Inflammatory macrophage treated with lipopolysaccharide for 4 hours (primary cell): ENCODE measurements around the gene XPNPEP3.
"Not testable (repeated sequence)": the region's sequence is repeated elsewhere in the genome, so short reads cannot be mapped to it uniquely, and the experiment has no call there.

Experiments used
- DNase-seq: peaks from one replicate; pipeline ENCODE4 v3.0.0-alpha.2; 2020

XPNPEP3 gene

DNA sequence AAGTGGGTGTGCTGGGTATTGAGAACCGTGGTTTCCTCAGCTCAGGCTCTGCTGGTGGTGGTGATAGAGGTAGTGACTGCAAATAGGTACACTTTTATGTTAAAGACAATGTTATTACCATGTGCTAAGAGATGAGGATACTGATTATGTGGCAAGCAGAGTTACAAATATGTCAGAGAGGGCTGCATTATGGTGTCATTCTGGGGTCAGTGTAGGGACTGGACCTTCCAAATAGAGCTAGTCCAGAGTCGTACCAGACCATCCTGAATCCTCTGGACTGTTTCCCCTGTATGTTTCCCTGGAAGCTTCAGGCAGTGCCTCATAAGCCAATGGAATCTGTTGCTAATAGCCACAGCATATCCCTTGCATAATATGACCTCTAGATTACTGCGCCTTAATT, 5.1 kb downstream of the XPNPEP3 start, which contains the start of gene DNAJB7:
Gene DNAJB7, minus strand, starts transcription at position 101 of the 400 bp plus-strand sequence. CDS start 119 bp downstream, outside the sequence.
- no peak for DNase-seq

GRCh38 chr22:40862537-40862936, 5.6 kb downstream of the XPNPEP3 start:
- peak; percentile 11 for DNase-seq

DNA sequence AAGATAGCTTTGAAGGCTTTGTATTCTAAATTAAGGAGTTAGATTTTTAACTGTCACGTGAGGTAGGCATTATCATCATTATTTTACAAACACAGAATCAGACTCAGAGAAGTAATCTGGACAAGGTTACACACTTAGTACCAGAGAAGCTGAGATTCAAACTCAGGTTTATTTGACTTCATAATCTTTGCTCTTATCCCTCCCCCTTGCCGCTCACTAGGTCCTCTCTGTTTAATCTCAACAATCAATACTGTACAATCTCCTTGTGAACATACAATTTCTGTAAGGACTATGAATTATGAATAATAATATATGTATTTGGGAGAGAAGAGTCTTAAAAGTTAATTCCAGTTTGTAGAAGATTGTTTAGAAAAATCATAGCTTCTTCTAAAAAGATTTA, 10.2 kb downstream of the XPNPEP3 start:
- DNase-seq: no peak

DNA sequence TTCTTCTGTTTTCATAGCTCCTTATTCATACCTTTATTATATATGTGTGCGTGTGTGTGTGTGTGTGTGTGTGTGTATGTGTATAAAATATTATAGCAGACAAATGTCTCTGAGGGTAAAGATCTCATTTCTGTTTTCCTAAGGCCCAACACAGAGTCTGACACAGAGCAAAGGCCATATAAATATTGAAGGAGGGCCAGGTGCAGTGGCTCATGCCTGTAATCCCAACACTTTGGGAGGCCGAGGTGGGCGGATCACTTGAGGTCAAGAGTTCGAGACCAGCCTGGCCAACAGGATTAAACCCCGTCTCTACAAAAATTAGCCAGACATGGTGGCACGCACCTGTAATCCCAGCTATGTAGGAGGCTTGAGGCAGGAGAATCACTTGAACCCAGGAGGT, 11.4 kb downstream of the XPNPEP3 start:
- not testable (repeated sequence) for DNase-seq

DNA sequence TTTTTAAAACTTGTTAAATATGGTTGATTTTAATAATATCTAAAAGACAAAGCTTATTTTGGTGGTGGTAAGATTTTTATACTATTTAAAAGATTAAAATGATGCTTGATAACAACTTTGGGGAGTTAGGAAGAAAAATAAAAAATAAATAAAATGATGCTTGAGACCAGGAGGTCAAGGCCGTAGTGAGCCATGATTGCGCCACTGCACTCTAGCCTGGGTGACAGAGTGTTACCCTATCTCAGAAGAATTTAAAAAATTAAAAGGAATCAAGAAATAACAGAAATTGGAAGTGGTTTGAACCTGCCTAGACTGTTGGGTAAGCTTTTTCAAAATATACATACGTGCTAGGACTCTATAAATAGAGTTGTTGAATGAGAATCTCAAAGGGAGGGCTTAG, 17.1 kb downstream of the XPNPEP3 start:
- no peak for DNase-seq

DNA sequence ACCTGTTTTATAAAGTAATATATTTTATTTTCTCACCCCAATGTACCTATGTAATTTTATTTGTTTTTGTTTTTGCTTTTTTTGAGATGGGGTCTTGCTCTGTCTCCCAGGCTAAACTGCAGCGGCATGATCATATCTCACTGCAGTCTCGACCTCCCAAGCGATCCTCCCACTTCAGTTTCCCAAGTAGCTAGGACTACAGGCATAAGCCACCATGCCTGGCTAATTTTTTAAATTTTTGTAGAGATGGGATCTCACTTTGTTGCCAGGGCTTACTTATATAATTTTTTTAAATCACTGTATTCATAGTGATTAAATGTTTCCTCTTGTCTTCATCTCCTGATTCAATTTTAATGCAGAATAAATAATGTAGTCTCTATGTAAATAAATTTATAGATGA, 18.2 kb downstream of the XPNPEP3 start:
- no peak for DNase-seq

- no peak for DNase-seq
These were observed 20.0 kb downstream of the XPNPEP3 start for GRCh38 chr22:40876907-40877306.

DNA sequence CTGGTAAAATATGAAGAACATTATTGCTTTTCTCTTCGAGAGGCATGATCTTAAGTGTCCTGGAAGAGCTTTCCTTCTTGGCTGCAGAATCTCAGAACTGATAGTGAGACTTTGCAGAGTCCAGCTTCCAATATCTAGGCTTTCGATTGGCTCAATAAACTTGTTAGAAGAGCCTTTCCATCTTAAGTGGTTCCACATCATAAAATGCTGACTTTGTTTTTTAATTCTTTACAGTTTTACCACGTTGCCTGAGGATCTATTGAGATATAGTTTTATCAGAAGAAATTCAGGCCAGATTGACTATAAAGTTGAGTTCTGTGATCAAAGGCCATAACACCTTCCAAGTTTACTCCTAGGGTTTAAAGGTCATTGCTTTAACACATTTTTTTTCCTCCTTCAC, 20.5 kb downstream of the XPNPEP3 start:
- no peak for DNase-seq

DNA sequence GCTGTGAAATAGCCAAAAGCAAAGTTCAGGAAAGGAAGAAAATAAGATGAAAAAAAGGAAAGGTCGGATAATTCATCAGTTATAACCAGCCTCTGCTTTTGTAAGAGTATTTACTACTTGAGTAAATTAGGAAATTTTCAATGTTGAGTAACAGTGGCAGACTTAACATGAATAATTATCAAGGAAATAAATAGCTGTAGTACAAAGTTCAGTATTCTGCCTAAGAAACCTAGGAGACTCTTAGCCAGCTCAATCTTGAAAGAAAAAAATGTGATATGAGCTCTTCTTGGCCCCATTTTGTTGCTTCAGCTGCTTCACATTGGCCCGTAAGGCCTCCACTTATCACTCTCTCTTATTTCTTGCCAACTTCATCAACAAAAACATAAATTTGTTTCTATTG, 22.0 kb downstream of the XPNPEP3 start:
- peak; percentile 59 for DNase-seq

- DNase-seq: no peak
These were observed 32.2 kb downstream of the XPNPEP3 start for GRCh38 chr22:40889116-40889515.

GRCh38 chr22:40890881-40891280, 33.9 kb downstream of the XPNPEP3 start:
- DNase-seq: no peak

DNA sequence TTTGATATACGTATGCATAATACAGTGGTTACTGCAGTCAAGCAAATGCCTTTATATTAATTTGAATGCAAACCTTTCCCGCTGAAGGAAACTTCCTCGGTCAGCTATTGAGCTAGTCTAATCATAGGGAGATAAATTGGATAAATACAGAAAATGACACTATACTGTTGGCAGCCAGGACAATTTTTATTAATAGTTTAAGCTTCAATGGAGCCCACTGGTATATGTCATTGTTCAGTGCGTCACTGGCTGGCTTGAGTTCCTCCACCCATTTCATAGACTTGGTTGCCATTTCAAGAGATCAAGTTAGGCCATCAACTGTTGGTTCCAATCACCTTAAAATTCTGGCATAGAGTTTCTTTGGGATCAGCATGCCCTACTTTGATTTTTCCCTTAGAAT, 37.5 kb downstream of the XPNPEP3 start:
- DNase-seq: no peak

- DNase-seq: peak; percentile 62
These were observed 42.0 kb downstream of the XPNPEP3 start for GRCh38 chr22:40898850-40899357.

- DNase-seq: no peak
These were observed 47.2 kb downstream of the XPNPEP3 start for GRCh38 chr22:40904101-40904500.

DNA sequence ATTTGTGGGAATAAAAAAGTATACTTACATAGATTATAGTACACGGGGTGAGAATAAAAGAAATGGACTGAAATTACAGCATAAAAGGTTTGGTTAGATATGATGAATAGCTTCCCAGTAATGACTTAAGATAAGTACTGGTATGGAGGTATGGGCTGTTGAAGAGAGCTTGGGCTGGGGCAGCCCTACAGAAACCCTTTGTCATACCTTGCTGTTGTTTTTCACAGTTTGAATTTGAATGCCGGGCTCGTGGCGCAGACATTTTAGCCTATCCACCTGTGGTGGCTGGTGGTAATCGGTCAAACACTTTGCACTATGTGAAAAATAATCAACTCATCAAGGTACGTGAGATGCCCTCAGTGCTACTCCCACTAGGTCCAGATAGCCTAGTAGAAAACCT, 51.9 kb downstream of the XPNPEP3 start:
- DNase-seq: no peak

DNA sequence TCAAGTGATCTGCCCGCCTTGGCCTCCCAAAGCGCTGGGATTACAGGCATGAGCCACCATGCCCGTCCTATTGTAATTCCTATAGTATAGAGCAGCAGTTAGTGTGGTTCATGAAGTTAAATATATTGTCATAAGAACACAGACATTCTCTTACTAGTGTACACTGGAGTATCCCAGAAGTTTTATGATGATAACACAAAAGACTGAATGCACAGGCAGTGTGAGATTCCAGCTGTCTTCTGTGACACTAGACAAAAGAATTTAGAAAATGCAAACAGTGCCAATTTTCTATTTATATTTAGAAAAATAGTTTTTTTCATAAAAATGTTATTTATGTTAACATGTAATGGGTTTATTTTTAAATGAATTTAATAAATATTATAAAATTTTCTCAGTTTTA, 54.8 kb downstream of the XPNPEP3 start:
- no peak for DNase-seq

- not testable (repeated sequence) for DNase-seq
These were observed 56.0 kb downstream of the XPNPEP3 start for GRCh38 chr22:40912987-40913386.

DNA sequence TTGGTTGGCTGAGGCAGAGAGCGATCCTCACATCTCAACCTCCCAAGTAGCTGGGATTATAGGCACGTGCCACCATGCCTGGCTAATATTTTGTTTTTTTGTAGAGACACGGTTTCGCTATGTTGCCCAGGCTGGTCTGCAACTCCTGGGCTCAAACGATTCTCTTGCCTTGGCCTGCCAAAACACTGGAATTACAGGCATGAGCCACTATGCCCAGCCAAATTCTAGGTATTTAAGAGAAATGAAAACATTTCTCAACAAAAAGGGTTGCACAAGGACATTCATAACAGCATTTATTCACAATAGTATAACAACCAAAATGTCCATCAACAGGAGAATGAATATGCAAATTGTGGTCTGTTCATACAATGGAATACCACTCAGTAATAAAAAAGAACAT, 62.5 kb downstream of the XPNPEP3 start:
- DNase-seq: no peak

DNA sequence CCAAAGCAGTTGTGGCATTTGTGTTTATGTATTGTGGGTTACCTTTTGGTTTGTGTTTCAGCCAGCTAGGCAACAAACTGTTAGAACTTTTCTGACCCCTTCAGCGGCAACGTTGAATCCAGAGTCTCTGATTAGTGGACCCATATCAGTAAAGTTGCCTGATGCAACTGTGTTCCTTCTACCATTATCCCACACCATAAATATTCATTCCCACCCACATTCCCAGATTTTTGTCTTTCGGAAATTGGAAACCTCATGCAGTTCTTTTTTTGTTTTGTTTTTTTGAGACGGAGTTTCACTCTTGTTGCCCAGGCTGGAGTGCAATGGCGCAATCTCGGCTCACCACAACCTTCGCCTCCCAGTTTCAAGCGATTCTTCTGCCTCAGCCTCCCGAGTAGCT, 63.6 kb downstream of the XPNPEP3 start:
- DNase-seq: no peak

GRCh38 chr22:40922484-40923303, 65.7 kb downstream of the XPNPEP3 start:
- peak; percentile 75 for DNase-seq

- DNase-seq: no peak
These were observed 71.7 kb downstream of the XPNPEP3 start for GRCh38 chr22:40928657-40929056.

- no peak for DNase-seq
These were observed 75.4 kb downstream of the XPNPEP3 start for GRCh38 chr22:40932396-40932795.

GRCh38 chr22:40939202-40939601, 82.3 kb downstream of the XPNPEP3 start:
- no peak for DNase-seq

- DNase-seq: peak; percentile 99
These were observed 94.2 kb downstream of the XPNPEP3 start, which contains the start of gene RBX1 for GRCh38 chr22:40950962-40951794. Gene RBX1, plus strand, starts transcription at chr22:40951378. Its CDS starts 21 bp downstream, at chr22:40951399.
